GM19372 (cell line): ENCODE data around the gene TIGD3.

Source experiments
- ATAC-seq: cut with Tn5 transposase; IDR thresholded peaks from one replicate; pipeline ENCODE4 v1.9.1; 2021; ENCODE audit warnings: mild to moderate bottlenecking, low read depth, moderate library complexity; ENCODE audit not compliant: unreplicated experiment

The TIGD3 gene

GRCh38 chr11:65384301-65384889 lies 29.8 kb downstream of the TIGD3 start:
- ATAC-seq = no peak

GRCh38 chr11:65386307-65387140 lies 32.0 kb downstream of the TIGD3 start, which contains the start of gene FRMD8:
TSS of gene FRMD8 (plus strand) at chr11:65386637. CDS start at chr11:65387037, 400 bp downstream.
- no peak for ATAC-seq

- no peak for ATAC-seq
Observed at GRCh38 chr11:65388731-65389130, 34.2 kb downstream of the TIGD3 start.

GRCh38 chr11:65389294-65389980 lies 34.9 kb downstream of the TIGD3 start:
- no peak for ATAC-seq

- ATAC-seq = no peak
Observed at GRCh38 chr11:65390099-65390941, 35.8 kb downstream of the TIGD3 start.

GRCh38 chr11:65390996-65391395 lies 36.4 kb downstream of the TIGD3 start:
- ATAC-seq = no peak

- ATAC-seq = no peak
Observed at GRCh38 chr11:65392186-65392829, 37.8 kb downstream of the TIGD3 start.

- no peak for ATAC-seq
Observed at GRCh38 chr11:65392899-65393298, 38.3 kb downstream of the TIGD3 start.

GRCh38 chr11:65393513-65394079 lies 39.0 kb downstream of the TIGD3 start:
- ATAC-seq = no peak

GRCh38 chr11:65394125-65394536 lies 39.6 kb downstream of the TIGD3 start:
- ATAC-seq = no peak

GRCh38 chr11:65395961-65396530 lies 41.5 kb downstream of the TIGD3 start:
- no peak for ATAC-seq

- ATAC-seq = no peak
Observed at GRCh38 chr11:65396769-65397745, 42.5 kb downstream of the TIGD3 start.

GRCh38 chr11:65398362-65398910 lies 43.9 kb downstream of the TIGD3 start:
- ATAC-seq = no peak

GRCh38 chr11:65399249-65399648 lies 44.7 kb downstream of the TIGD3 start:
- ATAC-seq = no peak

GRCh38 chr11:65399845-65400244 lies 45.3 kb downstream of the TIGD3 start:
- no peak for ATAC-seq

GRCh38 chr11:65400307-65401072 lies 45.9 kb downstream of the TIGD3 start:
- ATAC-seq = no peak
